ENCODE data around the gene TMEM223.
"Not testable (repeated sequence)": the region's sequence is repeated elsewhere in the genome, so short reads cannot be mapped to it uniquely, and the experiment has no call there.

Gene TMEM223

DNA sequence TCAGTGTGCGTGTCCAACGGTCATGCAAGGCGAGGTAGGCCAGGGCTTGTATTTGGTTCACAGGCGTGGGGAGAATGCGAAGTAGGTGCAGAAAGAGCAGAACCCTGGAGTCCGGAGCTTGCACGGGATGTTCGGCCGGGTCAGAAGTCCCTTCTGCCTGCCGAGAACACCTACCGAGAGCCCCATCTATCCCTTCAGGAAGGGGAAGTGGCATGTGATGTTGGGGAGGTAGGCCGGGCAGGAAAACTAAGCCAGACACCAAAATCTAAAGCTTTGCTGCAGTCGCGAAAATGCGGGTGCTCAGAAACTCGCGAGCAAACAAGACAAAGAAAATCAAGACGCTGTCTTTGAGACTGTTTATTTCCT is 21.0 kb downstream of the TMEM223 start:
- peak overlapping the region; percentile 85 for H3K9ac ChIP-seq (ENCODE audit: low read length)
- H3K27ac ChIP-seq (ENCODE audit: low read length): peak overlapping the region; percentile 71
- H3K36me3 ChIP-seq (replicated peaks; ENCODE audit: low read depth, low read length): peaks cover 13% of the 10 kb centered on the region
- no peaks in the 10 kb centered on the region for H3K27me3 ChIP-seq (ENCODE audit: low read depth, low read length)
- H2AFZ ChIP-seq (ENCODE audit: low read depth, low read length): peak overlapping the region; percentile 56
- no peaks in the 10 kb centered on the region for H3K9me3 ChIP-seq (ENCODE audit: insufficient read depth, low read length)
- H4K20me1 ChIP-seq (ENCODE audit: insufficient read depth, low read length): no peaks in the 10 kb centered on the region
- peak overlapping the region; percentile 99 for H3K4me2 ChIP-seq (ENCODE audit: low read length)
- H3K79me2 ChIP-seq (ENCODE audit: low read length): peaks cover 19% of the 10 kb centered on the region
- TF ChIP-seq, protein P1, sequence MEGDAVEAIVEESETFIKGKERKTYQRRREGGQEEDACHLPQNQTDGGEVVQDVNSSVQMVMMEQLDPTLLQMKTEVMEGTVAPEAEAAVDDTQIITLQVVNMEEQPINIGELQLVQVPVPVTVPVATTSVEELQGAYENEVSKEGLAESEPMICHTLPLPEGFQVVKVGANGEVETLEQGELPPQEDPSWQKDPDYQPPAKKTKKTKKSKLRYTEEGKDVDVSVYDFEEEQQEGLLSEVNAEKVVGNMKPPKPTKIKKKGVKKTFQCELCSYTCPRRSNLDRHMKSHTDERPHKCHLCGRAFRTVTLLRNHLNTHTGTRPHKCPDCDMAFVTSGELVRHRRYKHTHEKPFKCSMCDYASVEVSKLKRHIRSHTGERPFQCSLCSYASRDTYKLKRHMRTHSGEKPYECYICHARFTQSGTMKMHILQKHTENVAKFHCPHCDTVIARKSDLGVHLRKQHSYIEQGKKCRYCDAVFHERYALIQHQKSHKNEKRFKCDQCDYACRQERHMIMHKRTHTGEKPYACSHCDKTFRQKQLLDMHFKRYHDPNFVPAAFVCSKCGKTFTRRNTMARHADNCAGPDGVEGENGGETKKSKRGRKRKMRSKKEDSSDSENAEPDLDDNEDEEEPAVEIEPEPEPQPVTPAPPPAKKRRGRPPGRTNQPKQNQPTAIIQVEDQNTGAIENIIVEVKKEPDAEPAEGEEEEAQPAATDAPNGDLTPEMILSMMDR (IDR thresholded peaks at IDR 0.05; ENCODE audit: low read depth, low read length): no peak
- TF ChIP-seq EZH2phosphoT487 (IDR thresholded peaks at IDR 0.05; ENCODE audit: low read depth): no peak
- peaks cover 15% of the 10 kb centered on the region for H3K4me1 ChIP-seq (ENCODE audit: low read length)
- H3K4me3 ChIP-seq (ENCODE audit: low read length): peak overlapping the region; percentile 91

- H3K4me1 ChIP-seq (ENCODE audit: low read length); H3K27me3 ChIP-seq (ENCODE audit: low read depth, low read length); H4K20me1 ChIP-seq (ENCODE audit: insufficient read depth, low read length); H2AFZ ChIP-seq (ENCODE audit: low read depth, low read length); H3K9me3 ChIP-seq (ENCODE audit: insufficient read depth, low read length); H3K27ac ChIP-seq (ENCODE audit: low read length): not testable (repeated sequence)
- peak overlapping the region; percentile 56 for H3K4me2 ChIP-seq (ENCODE audit: low read length)
- peak overlapping the region; percentile 46 for H3K9ac ChIP-seq (ENCODE audit: low read length)
- peaks cover 15% of the 10 kb centered on the region for H3K79me2 ChIP-seq (ENCODE audit: low read length)
- H3K4me3 ChIP-seq (ENCODE audit: low read length): peak overlapping the region; percentile 90
- H3K36me3 ChIP-seq (replicated peaks; ENCODE audit: low read depth, low read length): peaks cover 11% of the 10 kb centered on the region
Measured at GRCh38 chr11:62760867-62761227, 31.0 kb downstream of the TMEM223 start.

GRCh38 chr11:62757846-62758788 is 33.7 kb downstream of the TMEM223 start:
- Histone ChIP-seq H3K79me2 (ENCODE audit: low read length) (peaks cover 15% of the 10 kb centered on the region), H3K4me3 (ENCODE audit: low read length) (no peak overlapping the region), H3K9me3 (ENCODE audit: insufficient read depth, low read length) (no peaks in the 10 kb centered on the region), H3K4me1 (ENCODE audit: low read length) (peaks cover 17% of the 10 kb centered on the region), H3K36me3 (replicated peaks; ENCODE audit: low read depth, low read length) (peaks cover 5% of the 10 kb centered on the region), H4K20me1 (ENCODE audit: insufficient read depth, low read length) (no peaks in the 10 kb centered on the region), H3K27ac (ENCODE audit: low read length) (no peak overlapping the region), H3K9ac (ENCODE audit: low read length) (no peak overlapping the region), H2AFZ (ENCODE audit: low read depth, low read length) (no peak overlapping the region), H3K4me2 (ENCODE audit: low read length) (no peak overlapping the region), H3K27me3 (ENCODE audit: low read depth, low read length) (no peaks in the 10 kb centered on the region)
- no peak for TF ChIP-seq EZH2phosphoT487 (IDR thresholded peaks at IDR 0.05; ENCODE audit: low read depth)
- TF ChIP-seq, protein P1 (IDR thresholded peaks at IDR 0.05; ENCODE audit: low read depth, low read length): no peak

DNA sequence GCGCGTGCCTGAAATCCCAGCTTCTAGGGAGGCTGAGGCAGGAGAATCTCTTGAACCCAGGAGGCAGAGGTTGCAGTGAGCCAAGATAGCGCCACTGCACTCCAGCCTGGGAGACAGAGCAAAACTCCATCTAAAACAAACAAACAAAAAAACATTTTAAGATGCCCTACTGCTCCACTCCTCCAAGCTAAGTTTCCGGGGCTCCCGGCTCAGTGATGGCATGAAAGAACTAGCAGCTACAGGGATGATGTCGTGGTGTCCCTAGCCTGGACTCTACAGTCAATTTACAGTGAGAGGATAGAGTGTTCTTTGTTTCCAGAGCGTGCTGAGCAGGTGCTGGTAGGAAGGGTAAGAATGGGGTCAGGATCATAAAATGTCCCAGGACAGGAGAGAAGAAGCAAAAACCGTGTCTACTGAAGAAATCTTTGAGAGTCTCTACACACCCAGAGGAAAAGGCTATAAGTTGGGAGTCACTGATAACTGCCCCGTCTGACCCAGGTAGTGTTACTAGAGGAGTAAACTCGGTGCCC is 36.7 kb downstream of the TMEM223 start:
- TF ChIP-seq, protein P1 (IDR thresholded peaks at IDR 0.05; ENCODE audit: low read depth, low read length): no peak

More for the DNA sequence above, 36.7 kb downstream of the TMEM223 start:
- no peaks in the 10 kb centered on the region for H4K20me1 ChIP-seq (ENCODE audit: insufficient read depth, low read length)
- no peaks in the 10 kb centered on the region for H3K9me3 ChIP-seq (ENCODE audit: insufficient read depth, low read length)
- peaks cover 8% of the 10 kb centered on the region for H3K4me1 ChIP-seq (ENCODE audit: low read length)
- no peak overlapping the region for H3K4me2 ChIP-seq (ENCODE audit: low read length)
- peaks cover 6% of the 10 kb centered on the region for H3K36me3 ChIP-seq (replicated peaks; ENCODE audit: low read depth, low read length)
- H2AFZ ChIP-seq (ENCODE audit: low read depth, low read length): no peak overlapping the region
- H3K79me2 ChIP-seq (ENCODE audit: low read length): no peaks in the 10 kb centered on the region
- no peak overlapping the region for H3K9ac ChIP-seq (ENCODE audit: low read length)
- no peak overlapping the region for H3K4me3 ChIP-seq (ENCODE audit: low read length)
- no peaks in the 10 kb centered on the region for H3K27me3 ChIP-seq (ENCODE audit: low read depth, low read length)
- no peak overlapping the region for H3K27ac ChIP-seq (ENCODE audit: low read length)
